NCI-H345 treated with DMSO at 0.1 percent for 48 hours (cell line): ENCODE results near the gene FGFR3.

ENCODE experiments used
- DNase-seq: peaks from one replicate; lab custom pipeline; 2025; ENCODE audit not compliant: unreplicated experiment; lab: John Stamatoyannopoulos, UW

Gene FGFR3

GRCh38 chr4:1756079-1756478 is 37.0 kb upstream of the FGFR3 start:
- DNase-seq, result no peak

DNA sequence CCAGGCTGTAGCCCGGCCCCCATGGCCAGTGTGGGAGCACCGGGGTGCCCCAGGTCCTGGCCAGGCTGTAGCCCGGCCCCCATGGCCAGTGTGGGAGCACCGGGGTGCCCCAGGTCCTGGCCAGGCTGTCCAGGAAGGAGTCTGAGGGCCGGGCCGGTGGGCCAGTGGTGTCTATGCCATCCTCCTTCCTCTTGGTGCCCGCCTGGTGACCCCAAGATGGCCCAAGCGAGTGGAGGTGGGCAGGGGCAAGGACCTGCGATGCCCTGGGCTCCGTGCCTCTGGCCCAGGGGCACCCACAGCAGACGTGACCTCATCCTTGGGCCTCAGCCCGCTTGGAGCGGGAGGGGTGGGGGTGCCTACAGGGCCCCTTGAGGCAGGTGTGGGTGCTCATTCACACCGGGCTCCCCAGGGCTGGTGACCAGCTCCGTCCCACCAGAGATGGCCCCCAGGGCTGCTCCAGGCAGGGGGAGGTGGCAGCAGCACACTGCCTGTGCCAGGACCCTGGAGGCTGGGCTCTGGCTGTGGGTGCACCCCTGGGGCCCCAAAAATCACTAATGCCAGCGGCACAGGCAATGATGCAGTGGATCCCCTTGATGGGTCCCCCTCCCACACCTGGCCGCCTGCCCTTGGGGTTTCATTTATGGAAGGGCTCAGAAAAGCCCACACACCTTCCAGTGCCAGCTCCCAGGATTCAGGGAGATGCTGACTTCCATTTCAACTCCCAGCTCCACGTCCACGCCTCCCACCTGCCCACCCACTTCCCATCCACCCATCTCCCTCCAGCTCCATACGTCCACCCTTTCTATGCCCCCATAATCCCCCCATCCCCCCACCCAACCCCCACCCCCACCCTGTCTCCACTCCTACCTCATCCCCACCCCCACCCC is 36.0 kb upstream of the FGFR3 start:
- DNase-seq, result no peak

- DNase-seq, result no peak
Observed at GRCh38 chr4:1757836-1758235, 35.3 kb upstream of the FGFR3 start.

DNA sequence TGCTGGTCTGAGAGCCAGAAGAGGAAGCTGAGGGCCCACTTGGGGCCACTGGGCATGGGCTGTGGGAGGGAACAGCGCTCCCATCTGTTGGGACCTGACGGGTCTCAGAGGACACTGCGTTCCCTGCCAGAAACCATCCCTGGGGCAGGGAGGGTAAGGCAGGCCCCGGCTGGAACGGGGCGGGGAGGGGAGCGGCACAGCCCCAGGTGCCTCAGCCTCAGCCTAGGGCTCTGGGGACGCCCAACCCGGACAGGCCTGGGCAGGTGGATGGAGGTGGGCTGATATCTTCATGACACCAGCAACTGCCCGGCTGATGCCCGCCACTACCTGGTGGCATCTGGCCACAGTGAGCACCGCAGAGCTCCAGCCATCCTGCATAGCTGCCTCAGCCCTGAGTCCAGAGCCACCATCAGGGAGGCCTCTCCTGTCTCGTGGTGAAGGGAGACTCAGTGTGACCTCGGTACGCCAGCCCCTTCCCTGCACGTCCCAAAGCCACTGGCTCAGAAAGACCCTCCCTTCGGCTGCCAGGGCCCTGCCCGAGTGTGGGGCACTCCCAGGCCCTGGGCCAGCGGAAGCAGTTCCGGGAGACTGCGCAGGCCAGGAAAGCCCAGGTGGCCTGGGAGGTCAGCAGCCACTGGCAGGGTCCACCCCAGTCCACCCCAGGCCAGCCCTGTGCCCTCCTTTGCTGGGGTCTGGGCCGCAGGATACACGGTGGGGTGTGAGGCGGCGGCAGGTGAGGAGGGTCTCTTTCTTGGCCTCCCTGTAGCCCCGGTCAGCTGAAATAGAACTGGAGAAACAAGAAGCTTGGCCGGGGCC is 34.6 kb upstream of the FGFR3 start:
- DNase-seq, result no peak

GRCh38 chr4:1759170-1759817 is 33.8 kb upstream of the FGFR3 start:
- no peak for DNase-seq

DNA sequence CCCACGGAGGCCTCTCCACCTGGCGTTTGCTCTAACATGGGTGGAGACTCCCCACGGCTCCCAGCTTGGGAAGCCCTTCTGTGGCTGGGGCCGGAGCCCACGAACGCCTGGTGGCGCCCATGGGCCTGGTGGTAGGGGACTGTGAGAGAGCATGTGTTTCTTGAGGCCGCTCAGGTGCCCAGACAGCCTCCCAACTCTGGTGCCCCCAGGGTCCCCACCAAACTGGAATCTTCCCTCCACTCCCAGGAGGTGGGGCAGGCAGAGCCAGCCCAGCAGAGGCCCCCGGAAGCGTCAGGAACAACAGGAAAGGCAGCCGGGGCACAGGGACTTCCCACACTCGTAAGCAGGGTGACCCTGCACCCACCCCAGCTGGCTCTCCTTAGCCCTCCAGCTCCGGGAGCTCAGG is 33.3 kb upstream of the FGFR3 start:
- DNase-seq, result no peak

DNA sequence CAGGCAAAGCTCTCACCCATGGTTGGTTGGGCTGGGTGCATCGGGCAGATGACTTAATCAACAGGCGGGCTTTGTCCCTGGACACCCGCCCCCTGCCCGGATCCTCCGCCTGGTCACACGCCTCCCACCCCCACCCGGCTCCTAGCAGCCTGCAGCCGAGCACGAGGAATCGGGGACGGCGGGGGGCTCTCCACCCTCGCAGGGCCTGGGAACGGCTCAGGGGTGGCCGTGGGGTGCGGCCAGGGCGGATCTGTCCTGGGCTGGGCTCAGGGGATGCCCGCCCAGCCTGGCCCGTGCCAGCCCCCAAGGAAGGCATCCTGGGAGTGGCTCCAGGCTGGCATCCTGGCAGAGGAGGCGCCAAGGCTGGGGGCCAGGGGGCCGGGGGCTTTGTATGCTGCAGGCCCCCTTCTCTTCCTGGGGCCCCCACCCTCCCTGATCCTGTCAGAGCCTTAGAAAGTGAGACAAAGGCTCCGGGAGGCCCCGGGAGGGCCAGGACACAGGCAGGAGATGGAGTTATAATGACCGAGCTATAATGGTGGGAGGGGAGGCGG is 32.5 kb upstream of the FGFR3 start:
- DNase-seq, result no peak

- no peak for DNase-seq
Observed at GRCh38 chr4:1761130-1761689, 31.9 kb upstream of the FGFR3 start.

DNA sequence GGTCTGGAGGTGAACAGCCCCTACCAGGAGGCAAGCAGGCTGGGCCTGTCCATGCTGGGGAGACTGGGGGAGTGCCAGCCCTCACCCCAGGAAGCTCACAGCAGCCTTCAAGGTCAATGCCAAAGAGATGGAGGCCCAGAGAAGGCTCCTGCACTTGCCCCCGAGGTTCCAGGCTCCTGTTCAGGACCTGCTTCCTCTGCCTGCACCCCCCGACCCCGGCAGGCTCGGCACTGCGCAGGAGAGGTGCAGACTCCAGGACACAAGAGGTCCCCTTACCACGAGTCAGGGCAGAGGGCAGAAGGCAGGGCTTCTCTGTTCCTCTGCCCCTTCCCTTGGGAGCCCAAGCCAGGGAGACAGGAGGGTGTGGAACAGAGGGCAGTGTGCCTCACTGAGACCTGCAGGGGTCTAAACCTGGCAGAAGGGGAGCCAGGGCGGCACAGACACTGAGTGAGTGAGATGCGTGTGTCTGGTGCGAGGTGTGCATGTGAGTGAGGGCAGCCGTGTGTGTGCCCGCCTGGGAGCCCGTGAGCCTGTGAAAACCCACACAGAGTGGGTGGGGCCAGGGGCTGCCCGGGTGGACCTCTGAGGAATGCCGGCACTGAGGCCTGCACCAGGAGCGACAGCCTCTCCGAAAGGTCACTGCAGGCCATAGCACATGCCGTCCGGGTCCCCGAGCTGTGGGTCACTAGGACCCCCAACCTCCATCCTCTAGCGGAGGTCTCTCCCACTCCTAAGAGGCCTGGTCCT is 30.7 kb upstream of the FGFR3 start:
- no peak for DNase-seq

DNA sequence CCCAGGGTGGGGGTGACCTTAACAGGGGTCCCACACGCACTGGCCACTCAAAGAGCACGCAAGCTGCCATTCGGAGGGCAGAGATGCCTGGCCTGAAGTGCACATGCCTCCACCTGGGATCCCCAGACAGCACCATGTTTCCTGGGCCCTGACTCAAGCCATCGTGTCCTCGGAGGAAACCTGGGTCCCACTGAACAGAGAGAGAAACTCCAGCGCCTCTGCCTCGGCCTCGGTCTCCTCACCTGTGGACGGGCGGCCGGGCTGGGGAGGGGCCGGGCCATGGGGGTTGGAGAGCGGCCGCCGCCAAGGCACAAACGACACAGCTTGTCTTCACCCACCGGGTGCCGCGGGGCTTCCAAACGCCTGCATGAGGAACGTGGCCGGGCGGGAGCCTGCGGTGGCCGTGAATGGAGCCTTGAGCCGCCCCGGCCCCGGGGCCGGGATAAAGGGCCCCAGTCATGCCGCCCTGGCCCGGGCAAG is 30.0 kb upstream of the FGFR3 start:
- DNase-seq, result no peak

GRCh38 chr4:1763550-1764080 is 29.5 kb upstream of the FGFR3 start:
- no peak for DNase-seq

GRCh38 chr4:1764670-1765069 is 28.4 kb upstream of the FGFR3 start:
- DNase-seq, result no peak

DNA sequence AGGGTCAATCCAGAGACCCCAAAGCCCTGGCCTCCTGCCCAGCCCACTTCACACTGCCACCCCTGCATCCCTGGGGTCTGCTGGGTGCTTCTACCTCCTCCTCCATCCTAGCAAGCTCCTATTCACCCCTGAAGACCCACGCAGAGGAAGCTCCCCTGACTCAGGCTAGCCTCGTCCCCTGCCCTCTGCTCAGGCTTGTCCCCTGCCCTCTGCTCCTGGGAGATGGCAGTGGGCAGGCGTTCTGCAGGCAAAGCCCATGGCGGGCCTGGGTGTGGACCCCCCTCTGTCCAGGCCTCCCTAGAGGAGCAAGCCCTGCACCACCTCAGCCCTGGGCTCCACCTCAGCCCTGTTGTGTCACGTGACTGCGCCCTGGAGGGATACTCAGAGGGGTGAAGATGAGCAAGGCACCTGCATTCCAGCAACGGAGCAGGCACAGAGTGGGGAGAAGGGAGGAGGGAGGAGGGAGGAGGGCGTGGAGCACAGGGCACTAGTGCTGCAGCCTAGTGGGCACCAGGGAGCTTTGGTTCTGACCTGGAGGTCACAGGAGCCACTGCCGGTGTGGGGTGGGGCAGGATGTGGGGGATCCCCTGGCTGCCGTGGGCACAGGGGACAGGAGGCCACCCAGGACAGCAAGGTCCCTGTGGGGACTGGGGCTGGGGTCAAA is 27.6 kb upstream of the FGFR3 start:
- no peak for DNase-seq

DNA sequence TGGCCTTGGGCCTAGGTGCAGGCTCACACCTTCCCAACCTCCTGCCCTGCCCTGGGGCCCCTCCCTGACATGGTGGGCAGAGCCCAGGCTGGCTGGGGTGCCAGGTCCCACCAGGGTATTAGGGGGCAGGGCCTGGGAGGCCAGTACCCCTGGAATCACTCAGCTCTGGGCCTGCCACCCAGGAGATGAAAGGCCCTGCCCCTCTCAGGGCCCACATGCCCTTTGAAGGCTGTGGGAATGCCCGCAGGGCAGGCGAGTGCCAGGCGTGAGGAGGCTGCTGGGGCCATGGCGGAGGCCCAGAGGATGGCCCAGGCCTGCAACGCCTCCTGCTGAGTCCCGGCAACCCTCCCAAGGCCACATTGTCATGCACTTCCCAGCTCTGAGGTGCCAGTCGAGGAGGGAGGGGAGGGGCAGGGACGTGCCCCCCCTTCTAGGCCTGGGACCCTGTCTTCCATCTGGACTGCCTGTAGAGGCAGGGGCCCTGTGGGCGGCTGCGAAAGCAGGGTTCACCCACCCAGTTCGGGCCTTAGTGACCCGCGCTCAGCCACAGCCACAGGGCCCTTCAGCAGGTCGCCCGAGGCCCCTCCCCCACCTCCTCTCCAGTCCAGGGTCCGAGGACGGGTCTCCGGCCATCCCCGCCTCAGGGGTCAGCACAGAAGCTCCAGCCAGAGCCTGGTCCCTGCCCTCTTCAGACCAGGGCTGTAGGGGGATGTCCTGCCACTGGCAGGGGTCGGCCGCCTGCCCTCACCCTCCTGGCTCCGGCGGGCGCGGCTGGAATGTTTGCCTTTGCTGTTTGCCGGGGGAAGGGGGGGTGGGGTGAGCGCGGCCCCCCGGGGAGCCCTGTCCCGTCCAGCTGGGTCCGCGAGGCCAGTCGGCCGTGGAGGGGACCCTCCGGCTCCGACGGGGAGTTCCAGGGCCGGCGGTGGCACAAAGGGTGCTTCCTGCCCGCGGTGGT is 26.7 kb upstream of the FGFR3 start:
- no peak for DNase-seq

- DNase-seq, result no peak
Observed at GRCh38 chr4:1767061-1767769, 25.9 kb upstream of the FGFR3 start.

DNA sequence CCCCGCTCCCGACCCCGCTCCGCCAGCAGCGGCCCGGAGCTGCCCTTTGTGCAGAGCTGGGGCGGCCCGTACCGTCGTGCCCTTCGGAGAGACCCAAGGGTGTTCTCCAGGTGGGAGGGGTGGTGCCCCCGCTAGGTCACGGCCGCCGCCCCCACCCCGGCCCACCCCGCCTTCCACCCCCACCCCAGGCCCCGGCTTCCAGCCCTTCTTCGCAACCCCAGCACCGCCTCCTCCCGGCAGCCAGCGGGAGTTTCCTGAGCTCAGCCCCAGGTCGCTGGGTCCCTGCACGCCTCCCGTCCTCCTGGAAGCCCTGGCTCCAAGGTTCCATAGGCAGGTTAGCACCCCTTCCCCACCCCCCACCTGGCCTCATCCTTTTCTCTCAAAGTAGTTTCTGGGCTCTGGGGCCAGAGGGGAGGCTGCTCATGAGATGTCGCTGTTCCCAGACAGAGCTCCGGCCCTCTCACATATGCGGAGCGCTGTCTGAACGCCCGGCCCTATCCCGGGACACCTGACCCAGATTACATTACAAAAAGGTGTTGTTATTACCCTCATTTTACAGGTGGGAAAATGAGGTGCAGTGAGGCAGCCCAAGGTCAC is 25.2 kb upstream of the FGFR3 start:
- no peak for DNase-seq

DNA sequence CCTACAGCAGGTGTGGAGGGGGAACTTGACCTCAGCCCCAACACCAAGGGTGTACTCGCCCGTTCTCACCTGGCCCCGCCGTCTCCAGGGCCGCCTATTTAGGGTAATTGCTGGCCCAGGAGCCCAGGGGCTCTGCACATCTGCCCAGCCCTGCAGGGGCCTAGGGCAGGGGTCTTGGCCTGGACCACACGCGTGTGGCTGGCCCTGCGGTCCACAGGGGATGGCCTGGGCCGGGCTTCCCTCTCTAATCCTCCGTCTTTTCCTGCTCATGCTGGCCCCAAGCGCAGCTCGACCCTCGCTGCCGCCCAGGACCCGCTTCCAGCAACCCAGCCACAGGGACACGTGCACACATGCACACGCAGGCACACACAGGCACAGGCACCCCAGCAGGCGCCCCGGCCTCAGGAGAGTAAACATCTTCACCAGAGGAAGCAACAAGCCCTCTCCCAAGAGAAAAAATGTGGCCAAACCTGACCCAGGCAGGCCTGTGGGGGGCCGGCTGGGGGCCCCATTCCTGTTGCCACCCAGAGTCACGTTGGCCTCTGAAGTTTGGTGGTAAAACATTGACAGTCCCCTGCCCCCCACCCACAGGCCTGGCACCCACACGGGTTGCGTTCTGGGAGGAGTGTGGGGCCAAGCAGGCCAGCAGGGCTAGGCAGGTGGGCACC is 24.6 kb upstream of the FGFR3 start:
- no peak for DNase-seq
